Muscle layer of colon (tissue), 2 donors: ENCODE measurements around the gene KRTAP10-12.

Source experiments
- H3K27ac ChIP-seq: one replicate; pipeline ENCODE4 v1.7.0; 2013; ENCODE audit warnings: low read depth, mild to moderate bottlenecking, low read length, moderate library complexity
- H3K27me3 ChIP-seq, 2 donors: one replicate each; pipeline ENCODE4 v1.7.0; 2013; ENCODE audit warnings: low read length in 2 of 2, mild to moderate bottlenecking in 2 of 2; ENCODE audit not compliant: insufficient read depth in 2 of 2, control insufficient read depth in 1 of 2
- H3K36me3 ChIP-seq: one replicate; pipeline ENCODE4 v1.7.0; 2013; ENCODE audit warnings: mild to moderate bottlenecking, low read length; ENCODE audit not compliant: insufficient read depth
- H3K4me1 ChIP-seq: one replicate; pipeline ENCODE4 v1.7.0; 2013; ENCODE audit warnings: mild to moderate bottlenecking, low read length; ENCODE audit not compliant: insufficient read depth
- H3K4me3 ChIP-seq, 2 donors: one replicate each; pipeline ENCODE4 v1.7.0; 2013; ENCODE audit warnings: low read length in 2 of 2, low read depth in 1 of 2, mild to moderate bottlenecking in 1 of 2, moderate library complexity in 1 of 2
- H3K9ac ChIP-seq: one replicate; pipeline ENCODE4 v1.7.0; 2013; ENCODE audit warnings: low read length
- H3K9me3 ChIP-seq: one replicate; pipeline ENCODE4 v1.7.0; 2013; ENCODE audit warnings: mild to moderate bottlenecking, low read length
- donor health status: abdominal sarcoma.
- donor health status: Adenocarcinoma of cecum.

KRTAP10-12 gene

GRCh38 chr21:44710294-44710665 lies 13.3 kb downstream of the KRTAP10-12 start:
- no peaks in the 10 kb centered on the region for H3K4me1 ChIP-seq
- H3K9ac ChIP-seq: no peak overlapping the region
- H3K27ac ChIP-seq: no peak overlapping the region
- no peaks in the 10 kb centered on the region for H3K36me3 ChIP-seq
- H3K4me3 ChIP-seq: no peak overlapping the region
- no peaks in the 10 kb centered on the region for H3K9me3 ChIP-seq
- H3K27me3 ChIP-seq: peaks cover 24 to 84% of the 10 kb centered on the region in 2 donors

- no peaks in the 10 kb centered on the region for H3K36me3 ChIP-seq
- H3K9me3 ChIP-seq: no peaks in the 10 kb centered on the region
- H3K9ac ChIP-seq: no peak overlapping the region
- peaks cover 24 to 84% of the 10 kb centered on the region in 2 donors for H3K27me3 ChIP-seq
- H3K27ac ChIP-seq: no peak overlapping the region
- no peak overlapping the region for H3K4me3 ChIP-seq
- H3K4me1 ChIP-seq: no peaks in the 10 kb centered on the region
Observed at GRCh38 chr21:44710756-44711326, 13.9 kb downstream of the KRTAP10-12 start.

- Histone ChIP-seq H3K27me3 (peaks cover 24 to 78% of the 10 kb centered on the region in 2 donors), H3K27ac (no peak within 1 kb of the TSS), H3K4me1 (no peaks in the 10 kb centered on the region), H3K9me3 (no peaks in the 10 kb centered on the region), H3K36me3 (no peaks in the 10 kb centered on the region), H3K9ac (no peak within 1 kb of the TSS), H3K4me3 (no peak within 1 kb of the TSS)
Observed at GRCh38 chr21:44711327-44712202, 14.6 kb downstream of the KRTAP10-12 start, which contains the start of gene TSPEAR. Gene TSPEAR, minus strand, starts transcription at chr21:44711572. Its CDS starts 58 bp downstream, at chr21:44711514.

- Histone ChIP-seq H3K27me3 (peaks cover 24 to 70% of the 10 kb centered on the region in 2 donors), H3K4me1 (no peaks in the 10 kb centered on the region), H3K9ac (no peak overlapping the region), H3K27ac (no peak overlapping the region), H3K9me3 (no peaks in the 10 kb centered on the region), H3K36me3 (no peaks in the 10 kb centered on the region), H3K4me3 (no peak overlapping the region)
Observed at GRCh38 chr21:44712203-44713028, 15.4 kb downstream of the KRTAP10-12 start.

GRCh38 chr21:44713130-44713529 lies 16.2 kb downstream of the KRTAP10-12 start:
- Histone ChIP-seq H3K27me3 (peaks cover 24 to 62% of the 10 kb centered on the region in 2 donors), H3K4me1 (no peaks in the 10 kb centered on the region), H3K9ac (no peak overlapping the region), H3K4me3 (no peak overlapping the region), H3K36me3 (no peaks in the 10 kb centered on the region), H3K9me3 (no peaks in the 10 kb centered on the region), H3K27ac (no peak overlapping the region)

- H3K9me3 ChIP-seq: no peaks in the 10 kb centered on the region
- peaks cover 24 to 55% of the 10 kb centered on the region in 2 donors for H3K27me3 ChIP-seq
- H3K27ac ChIP-seq: no peak overlapping the region
- no peak overlapping the region for H3K4me3 ChIP-seq
- H3K36me3 ChIP-seq: no peaks in the 10 kb centered on the region
- H3K4me1 ChIP-seq: no peaks in the 10 kb centered on the region
- no peak overlapping the region for H3K9ac ChIP-seq
Observed at GRCh38 chr21:44713846-44714245, 16.9 kb downstream of the KRTAP10-12 start.

- Histone ChIP-seq H3K4me3 (no peak overlapping the region), H3K9ac (no peak overlapping the region), H3K4me1 (no peaks in the 10 kb centered on the region), H3K36me3 (no peaks in the 10 kb centered on the region), H3K9me3 (no peaks in the 10 kb centered on the region), H3K27me3 (peaks cover 24 to 45% of the 10 kb centered on the region in 2 donors), H3K27ac (no peak overlapping the region)
Observed at GRCh38 chr21:44714905-44715304, 17.9 kb downstream of the KRTAP10-12 start.

- no peak overlapping the region for H3K4me3 ChIP-seq
- no peak overlapping the region for H3K9ac ChIP-seq
- H3K4me1 ChIP-seq: no peaks in the 10 kb centered on the region
- H3K27ac ChIP-seq: no peak overlapping the region
- H3K9me3 ChIP-seq: no peaks in the 10 kb centered on the region
- peaks cover 26 to 27% of the 10 kb centered on the region in 2 donors for H3K27me3 ChIP-seq
- no peaks in the 10 kb centered on the region for H3K36me3 ChIP-seq
Observed at GRCh38 chr21:44716984-44717383, 20.0 kb downstream of the KRTAP10-12 start.

GRCh38 chr21:44718093-44718492 lies 21.1 kb downstream of the KRTAP10-12 start:
- Histone ChIP-seq H3K4me1 (no peaks in the 10 kb centered on the region), H3K4me3 (no peak overlapping the region), H3K9me3 (no peaks in the 10 kb centered on the region), H3K9ac (no peak overlapping the region), H3K27ac (no peak overlapping the region), H3K27me3 (peaks cover 17 to 21% of the 10 kb centered on the region in 2 donors), H3K36me3 (no peaks in the 10 kb centered on the region)

GRCh38 chr21:44718571-44718970 lies 21.6 kb downstream of the KRTAP10-12 start:
- Histone ChIP-seq H3K9me3 (no peaks in the 10 kb centered on the region), H3K36me3 (no peaks in the 10 kb centered on the region), H3K4me1 (no peaks in the 10 kb centered on the region), H3K9ac (no peak overlapping the region), H3K4me3 (no peak overlapping the region), H3K27ac (no peak overlapping the region), H3K27me3 (peaks cover 12 to 21% of the 10 kb centered on the region in 2 donors)

- Histone ChIP-seq H3K4me1 (no peaks in the 10 kb centered on the region), H3K9me3 (no peaks in the 10 kb centered on the region), H3K27ac (no peak overlapping the region), H3K9ac (no peak overlapping the region), H3K4me3 (no peak overlapping the region), H3K27me3 (peaks cover 9 to 18% of the 10 kb centered on the region in 2 donors), H3K36me3 (no peaks in the 10 kb centered on the region)
Observed at GRCh38 chr21:44720170-44720569, 23.2 kb downstream of the KRTAP10-12 start.
